Measurements from ENCODE around the gene TSR2.

GRCh38 chrX:54397113-54397512 lies 43.1 kb upstream of the TSR2 start:
- TF ChIP-seq CTCF (CRISPR knock-in tag; IDR thresholded peaks at IDR 0.05) (no peak), ATF5 (CRISPR knock-in tag; IDR thresholded peaks at IDR 0.05; ENCODE audit: low read depth) (no peak), STAG1 (CRISPR knock-in tag; IDR thresholded peaks at IDR 0.05) (no peak), BCL6 (CRISPR knock-in tag; IDR thresholded peaks at IDR 0.05) (no peak), SIN3A (IDR thresholded peaks at IDR 0.05; ENCODE audit: borderline replicate concordance, low read depth, low read length) (no peak)
